ENCODE results near the gene CNOT8. TPM values are rescaled to one million over a fixed set of nuclear protein-coding genes. Genes with fewer than 3 reads are reported as not detected.

CNOT8 gene
- total RNA-seq (2012; rRNA removed) (49.1 and 53.3 TPM in 2 replicates), polyA plus RNA-seq (2012; rRNA removed) (35.1 and 41.4 TPM in 2 replicates), Bru-seq, nascent RNA (percentile 87 among the genes with signal in this experiment), BruChase-seq, experiment 1, labeled RNA remaining after a 6-hour chase (percentile 91 among the genes with signal in this experiment), BruChase-seq, experiment 2, labeled RNA remaining after a 2-hour chase (percentile 92 among the genes with signal in this experiment)
- polyA plus RNA-seq (2012; cell fraction: cytosol; rRNA removed), result 25.0 and 35.4 TPM in 2 replicates
- 19.0 and 52.8 TPM in 2 replicates for polyA plus RNA-seq (2012; cell fraction: nucleus; rRNA removed; ENCODE audit: low replicate concordance)
- long read RNA-seq, transcript CNOT8-201 (7 exons, 2,528 nt), result major isoform, 40 of 62 reads
- long read RNA-seq, transcript CNOT8-204 (8 exons, 2,708 nt), result minor isoform, 5 of 62 reads
- long read RNA-seq, partial matches to known transcripts, result 1 of 62 reads
- long read RNA-seq, other reads (novel, unspliced or antisense), result 10 of 62 reads

DNA sequence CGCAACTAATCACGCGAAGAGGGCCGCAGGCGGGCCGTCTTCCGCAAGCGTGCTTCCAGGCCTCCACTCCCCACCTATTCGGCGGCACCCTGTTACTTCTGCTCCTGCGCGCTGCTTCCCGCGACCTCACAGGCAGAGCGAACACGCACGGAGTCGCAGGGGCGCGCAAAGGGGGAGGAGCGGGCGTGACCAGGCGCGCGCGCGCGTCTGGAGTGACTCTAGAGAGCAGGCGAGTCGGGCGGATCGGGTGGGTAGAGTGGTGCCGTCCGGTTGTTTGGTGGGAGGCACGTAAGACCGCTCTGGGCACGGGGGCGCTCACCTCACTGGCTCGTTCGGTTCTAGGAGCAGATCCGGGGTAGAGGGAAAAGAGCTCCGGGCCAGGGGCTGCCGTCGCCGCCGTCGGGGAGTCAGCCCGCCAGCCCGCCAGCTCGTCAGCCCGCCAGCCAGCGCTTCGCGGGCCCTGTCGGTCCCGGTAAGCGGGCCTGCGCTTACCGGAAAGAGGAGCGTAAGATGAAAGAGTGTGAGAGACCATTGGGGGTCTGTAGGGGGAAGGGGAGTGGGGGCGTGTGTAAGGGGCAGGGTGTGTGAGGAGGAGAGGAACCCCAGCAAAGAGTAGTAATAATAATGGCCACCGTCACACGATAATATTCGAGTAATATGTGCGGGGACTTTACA, at the start of gene CNOT8:
Gene CNOT8 (plus strand): TSS at position 331 of the 675 bp plus-strand sequence. CDS start 4,652 bp downstream, outside the sequence.
- Histone ChIP-seq H2AFZ (replicated peaks; ENCODE audit: low read length, poor library complexity) (peak within 1 kb of the TSS; percentile 100), H3K36me3 (ENCODE audit: control insufficient read depth, insufficient read depth, low read length) (peaks cover 3% of the 10 kb centered on the region), H3K4ac (ENCODE audit: low read depth, low read length) (peak within 1 kb of the TSS; percentile 99), H2BK120ac (ENCODE audit: low read depth, low read length) (peak within 1 kb of the TSS; percentile 99), H4K20me1 (ENCODE audit: insufficient read depth, low read length) (peaks cover 10% of the 10 kb centered on the region), H3K27me3 (ENCODE audit: control insufficient read depth, insufficient read depth, low read length) (no peaks in the 10 kb centered on the region), H2BK5ac (ENCODE audit: low read depth, low read length, poor library complexity, severe bottlenecking) (peak within 1 kb of the TSS; percentile 97), H3K23ac (ENCODE audit: low read depth, low read length) (peak within 1 kb of the TSS; percentile 100), H3K56ac (ENCODE audit: extremely low read depth, insufficient read depth, low read length) (peak within 1 kb of the TSS; percentile 99), H3K9me3 (ENCODE audit: control insufficient read depth, insufficient read depth, low read length) (no peaks in the 10 kb centered on the region), H4K5ac (ENCODE audit: low read depth, low read length) (peak within 1 kb of the TSS; percentile 91), H2BK15ac (ENCODE audit: low read depth, low read length) (peak within 1 kb of the TSS; percentile 100; the same call in 2 of the 3 replicates), H3K14ac (replicated peaks; ENCODE audit: low read depth, low read length) (peak within 1 kb of the TSS; percentile 100), H3K4me3 (ENCODE audit: insufficient read depth, low read depth, low read length) (peak within 1 kb of the TSS; percentile 61), H4K91ac (ENCODE audit: insufficient read depth, low read depth, low read length) (peak within 1 kb of the TSS; percentile 100), H3K79me1 (ENCODE audit: low read depth in 1 of 2, low read length in 2 of 2) (peaks cover 4 to 27% of the 10 kb centered on the region in 2 experiments), H3K9ac (ENCODE audit: low read depth, low read length) (peak within 1 kb of the TSS; percentile 94), H2AK9ac (replicated peaks; ENCODE audit: low read depth, low read length, poor library complexity) (peak within 1 kb of the TSS; percentile 98), H3K9me1 (ENCODE audit: insufficient read depth, low read length) (no peaks in the 10 kb centered on the region), H3K27ac (ENCODE audit: insufficient read depth, low read length) (peak within 1 kb of the TSS; percentile 94), H3K4me1 (ENCODE audit: control insufficient read depth, insufficient read depth, low read length) (peaks cover 1% of the 10 kb centered on the region; the same call in 1 of the 2 replicates), H2BK20ac (ENCODE audit: low read depth, low read length) (peak within 1 kb of the TSS; percentile 96), H3K4me2 (ENCODE audit: low read depth, low read length) (peak within 1 kb of the TSS; percentile 98), H2AK5ac (ENCODE audit: low read depth, low read length) (peak within 1 kb of the TSS; percentile 90; the same call in 1 of the 2 replicates), H3K18ac (ENCODE audit: low read depth, low read length) (peak within 1 kb of the TSS; percentile 90), H4K8ac (ENCODE audit: low read depth in 2 of 2, low read length in 2 of 2) (peak within 1 kb of the TSS; percentile 82 to 100)
- dilution Hi-C loops (cut with HindIII; ENCODE audit: low sequenced_read_pairs, unreplicated experiment) (no loop called here), intact Hi-C loops (cut with micrococcal nuclease) (loop anchor here (5.0 kb wide), 2 partner anchors 79 to 666 kb away; partner anchors contain the start of genes GALNT10 and GEMIN5), in situ Hi-C loops (cut with MboI; ENCODE audit: low sequenced_read_pairs) (no loop called here)
- ATAC-seq (ENCODE audit: low read depth), result peak; percentile 82
- 0% methylated on average over 17 of the region's 65 CpGs; no CpG with 5 or more reads in 1 of the 2 experiments for WGBS, 2 experiments (ENCODE audit: extremely low coverage in 2 of 2, insufficient read length in 1 of 2)
- no TSS peak for BruUV-seq (replicated peaks)
- CTCF ChIA-PET, result no interaction called here
- POLR2A ChIA-PET (ENCODE audit: unreplicated experiment), result interaction anchor here (0.6 kb wide), 1 partner anchor 175 kb away, joined by 7 read pairs; no protein-coding TSS in a partner anchor
- DNase-seq, result peak; percentile 98
- peak; percentile 69 for TF ChIP-seq BHLHE40 (IDR thresholded peaks at IDR 0.05; ENCODE audit: low read depth, low read length)
- TF ChIP-seq, protein P1, sequence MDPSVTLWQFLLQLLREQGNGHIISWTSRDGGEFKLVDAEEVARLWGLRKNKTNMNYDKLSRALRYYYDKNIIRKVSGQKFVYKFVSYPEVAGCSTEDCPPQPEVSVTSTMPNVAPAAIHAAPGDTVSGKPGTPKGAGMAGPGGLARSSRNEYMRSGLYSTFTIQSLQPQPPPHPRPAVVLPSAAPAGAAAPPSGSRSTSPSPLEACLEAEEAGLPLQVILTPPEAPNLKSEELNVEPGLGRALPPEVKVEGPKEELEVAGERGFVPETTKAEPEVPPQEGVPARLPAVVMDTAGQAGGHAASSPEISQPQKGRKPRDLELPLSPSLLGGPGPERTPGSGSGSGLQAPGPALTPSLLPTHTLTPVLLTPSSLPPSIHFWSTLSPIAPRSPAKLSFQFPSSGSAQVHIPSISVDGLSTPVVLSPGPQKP (IDR thresholded peaks at IDR 0.05; ENCODE audit: borderline replicate concordance, low read depth, low read length), result no peak
- TF ChIP-seq CEBPB (IDR thresholded peaks at IDR 0.05; ENCODE audit: low read depth, low read length), result no peak
- TF ChIP-seq, protein P2, sequence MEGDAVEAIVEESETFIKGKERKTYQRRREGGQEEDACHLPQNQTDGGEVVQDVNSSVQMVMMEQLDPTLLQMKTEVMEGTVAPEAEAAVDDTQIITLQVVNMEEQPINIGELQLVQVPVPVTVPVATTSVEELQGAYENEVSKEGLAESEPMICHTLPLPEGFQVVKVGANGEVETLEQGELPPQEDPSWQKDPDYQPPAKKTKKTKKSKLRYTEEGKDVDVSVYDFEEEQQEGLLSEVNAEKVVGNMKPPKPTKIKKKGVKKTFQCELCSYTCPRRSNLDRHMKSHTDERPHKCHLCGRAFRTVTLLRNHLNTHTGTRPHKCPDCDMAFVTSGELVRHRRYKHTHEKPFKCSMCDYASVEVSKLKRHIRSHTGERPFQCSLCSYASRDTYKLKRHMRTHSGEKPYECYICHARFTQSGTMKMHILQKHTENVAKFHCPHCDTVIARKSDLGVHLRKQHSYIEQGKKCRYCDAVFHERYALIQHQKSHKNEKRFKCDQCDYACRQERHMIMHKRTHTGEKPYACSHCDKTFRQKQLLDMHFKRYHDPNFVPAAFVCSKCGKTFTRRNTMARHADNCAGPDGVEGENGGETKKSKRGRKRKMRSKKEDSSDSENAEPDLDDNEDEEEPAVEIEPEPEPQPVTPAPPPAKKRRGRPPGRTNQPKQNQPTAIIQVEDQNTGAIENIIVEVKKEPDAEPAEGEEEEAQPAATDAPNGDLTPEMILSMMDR (conservative IDR thresholded peaks at IDR 0.05; ENCODE audit: low read depth, low read length), result no peak
- TF ChIP-seq MAFK (IDR thresholded peaks at IDR 0.05; ENCODE audit: low read depth, low read length), result no peak
- peak; percentile 66 for TF ChIP-seq POLR2A (IDR thresholded peaks at IDR 0.05; ENCODE audit: low read depth, low read length)
- TF ChIP-seq MXI1 (IDR thresholded peaks at IDR 0.05; ENCODE audit: borderline replicate concordance, low read depth, low read length), result peak; percentile 77; the same call in 1 of the 2 replicates
- TF ChIP-seq RCOR1 (IDR thresholded peaks at IDR 0.05; ENCODE audit: insufficient replicate concordance, low read length), result no peak
- no peak for TF ChIP-seq FOS (IDR thresholded peaks at IDR 0.05; ENCODE audit: low read depth, low read length)
- no peak for TF ChIP-seq RFX5 (IDR thresholded peaks at IDR 0.05; ENCODE audit: low read depth, low read length)
- TF ChIP-seq SMC3 (IDR thresholded peaks at IDR 0.05; ENCODE audit: low read depth, low read length), result no peak
- TF ChIP-seq CHD1 (IDR thresholded peaks at IDR 0.05; ENCODE audit: low read depth, low read length), result 0 out of 2 replicates have a peak, but pooled peaks have one; percentile 33
- TF ChIP-seq NFE2L2 (IDR thresholded peaks at IDR 0.05; ENCODE audit: low read depth, low read length), result no peak
- TF ChIP-seq RAD21 (IDR thresholded peaks at IDR 0.05; ENCODE audit: low read length), result no peak

Data from IMR-90 (cell line).